BE2C (cell line): ENCODE data around the gene TASL.

Source experiments
- DNase-seq: peaks from one replicate; pipeline ENCODE4 v3.0.0-alpha.2; 2020
- H3K27me3 ChIP-seq: fragments of 250-450 bp; sonication (Bioruptor Pico); 2 replicates; pipeline ENCODE4 v1.5.1; 2020; ENCODE audit warnings: mild to moderate bottlenecking
- H3K36me3 ChIP-seq: fragments of 250-450 bp; sonication (Bioruptor Pico); 2 replicates; pipeline ENCODE4 v1.5.1; 2020; ENCODE audit warnings: mild to moderate bottlenecking
- H3K4me1 ChIP-seq: fragments of 250-450 bp; sonication (Bioruptor Pico); 2 replicates; pipeline ENCODE4 v1.5.1; 2020
- H3K4me3 ChIP-seq: 2 replicates; pipeline ENCODE4 v1.5.1; 2011; ENCODE audit warnings: low read depth, low read length
- H3K9me3 ChIP-seq: fragments of 250-450 bp; sonication (Bioruptor Pico); 2 replicates; pipeline ENCODE4 v1.5.1; 2020
- CTCF ChIP-seq: IDR thresholded peaks from 2 replicates; pipeline ENCODE4 v1.5.1; 2012; ENCODE audit warnings: mild to moderate bottlenecking, low read depth, low read length

Gene TASL

GRCh38 chrX:30597216-30598012 lies 19.8 kb upstream of the TASL start:
- no peak for DNase-seq
- Histone ChIP-seq H3K36me3 (no peaks in the 10 kb centered on the region), H3K4me3 (no peak overlapping the region), H3K4me1 (no peaks in the 10 kb centered on the region), H3K27me3 (no peaks in the 10 kb centered on the region), H3K9me3 (no peaks in the 10 kb centered on the region)
- TF ChIP-seq CTCF, result no peak

- Histone ChIP-seq H3K9me3 (no peaks in the 10 kb centered on the region), H3K36me3 (no peaks in the 10 kb centered on the region), H3K27me3 (no peaks in the 10 kb centered on the region), H3K4me1 (no peaks in the 10 kb centered on the region), H3K4me3 (no peak overlapping the region)
- DNase-seq, result no peak
- no peak for TF ChIP-seq CTCF
Measured at GRCh38 chrX:30593440-30594200, 16.1 kb upstream of the TASL start.

GRCh38 chrX:30592831-30593230 lies 15.3 kb upstream of the TASL start:
- no peak for TF ChIP-seq CTCF
- no peaks in the 10 kb centered on the region for H3K4me1 ChIP-seq
- no peaks in the 10 kb centered on the region for H3K27me3 ChIP-seq
- no peak for DNase-seq
- H3K36me3 ChIP-seq, result no peaks in the 10 kb centered on the region
- no peak overlapping the region for H3K4me3 ChIP-seq
- H3K9me3 ChIP-seq, result no peaks in the 10 kb centered on the region

GRCh38 chrX:30590368-30590767 lies 12.8 kb upstream of the TASL start:
- TF ChIP-seq CTCF, result no peak
- no peaks in the 10 kb centered on the region for H3K9me3 ChIP-seq
- no peaks in the 10 kb centered on the region for H3K4me1 ChIP-seq
- H3K27me3 ChIP-seq, result no peaks in the 10 kb centered on the region
- H3K4me3 ChIP-seq, result no peak overlapping the region
- H3K36me3 ChIP-seq, result no peaks in the 10 kb centered on the region
- DNase-seq, result no peak

- H3K27me3 ChIP-seq, result no peaks in the 10 kb centered on the region
- H3K36me3 ChIP-seq, result no peaks in the 10 kb centered on the region
- TF ChIP-seq CTCF, result no peak
- H3K4me1 ChIP-seq, result no peaks in the 10 kb centered on the region
- H3K4me3 ChIP-seq, result no peak overlapping the region
- DNase-seq, result no peak
- H3K9me3 ChIP-seq, result no peaks in the 10 kb centered on the region
Measured at GRCh38 chrX:30589146-30589888, 11.8 kb upstream of the TASL start.
